Suppressor macrophage treated with lipopolysaccharide for 1 hour (primary cell): ENCODE data around the gene CDK16.

Experiments
- DNase-seq, 3 donors: peaks; one replicate each; pipeline ENCODE4 v3.0.0-alpha.2; 2020 to 2022

The CDK16 gene

GRCh38 chrX:47228550-47229270 lies 10.2 kb downstream of the CDK16 start:
- no peak for DNase-seq

- no peak for DNase-seq
Observed at GRCh38 chrX:47229427-47229826, 10.9 kb downstream of the CDK16 start.

GRCh38 chrX:47230136-47230868 lies 11.8 kb downstream of the CDK16 start:
- no peak for DNase-seq

GRCh38 chrX:47231167-47231566 lies 12.7 kb downstream of the CDK16 start:
- no peak for DNase-seq

- DNase-seq = no peak
Observed at GRCh38 chrX:47232197-47232802, 13.8 kb downstream of the CDK16 start.

- DNase-seq = no peak
Observed at GRCh38 chrX:47232803-47233332, 14.4 kb downstream of the CDK16 start, which contains the start of gene USP11. Gene USP11 (plus strand): TSS chrX:47233009. CDS start chrX:47233044, 35 bp downstream.

GRCh38 chrX:47233333-47234113 lies 15.0 kb downstream of the CDK16 start:
- peak; percentile 95 to 97 (median 96) for DNase-seq

GRCh38 chrX:47234583-47234982 lies 16.1 kb downstream of the CDK16 start:
- DNase-seq = no peak

- DNase-seq = no peak
Observed at GRCh38 chrX:47235691-47236103, 17.2 kb downstream of the CDK16 start.

GRCh38 chrX:47239199-47239598 lies 20.7 kb downstream of the CDK16 start:
- no peak for DNase-seq

- DNase-seq = no peak
Observed at GRCh38 chrX:47239898-47240545, 21.5 kb downstream of the CDK16 start.

GRCh38 chrX:47240619-47241018 lies 22.1 kb downstream of the CDK16 start:
- DNase-seq = no peak

GRCh38 chrX:47241201-47242011 lies 22.9 kb downstream of the CDK16 start:
- DNase-seq = no peak

- DNase-seq = no peak
Observed at GRCh38 chrX:47242321-47242720, 23.8 kb downstream of the CDK16 start.

- no peak for DNase-seq
Observed at GRCh38 chrX:47243351-47243750, 24.9 kb downstream of the CDK16 start.

GRCh38 chrX:47244676-47245075 lies 26.2 kb downstream of the CDK16 start:
- no peak for DNase-seq

GRCh38 chrX:47245156-47245555 lies 26.7 kb downstream of the CDK16 start:
- no peak for DNase-seq

- DNase-seq = peak; percentile 30 to 71 (median 60)
Observed at GRCh38 chrX:47247206-47247998, 28.9 kb downstream of the CDK16 start.

- DNase-seq = no peak
Observed at GRCh38 chrX:47247999-47248320, 29.5 kb downstream of the CDK16 start.

- DNase-seq = no peak
Observed at GRCh38 chrX:47248576-47248975, 30.1 kb downstream of the CDK16 start.

GRCh38 chrX:47250017-47250347 lies 31.5 kb downstream of the CDK16 start:
- no peak for DNase-seq
